ENCODE results near the gene GNAO1. TPM values are rescaled to one million over a fixed set of nuclear protein-coding genes. Genes with fewer than 3 reads are reported as not detected.

Gene GNAO1
- total RNA-seq, 4 donors from 2014 or later: 2.7 to 12.9 (median 6.1) TPM

DNA sequence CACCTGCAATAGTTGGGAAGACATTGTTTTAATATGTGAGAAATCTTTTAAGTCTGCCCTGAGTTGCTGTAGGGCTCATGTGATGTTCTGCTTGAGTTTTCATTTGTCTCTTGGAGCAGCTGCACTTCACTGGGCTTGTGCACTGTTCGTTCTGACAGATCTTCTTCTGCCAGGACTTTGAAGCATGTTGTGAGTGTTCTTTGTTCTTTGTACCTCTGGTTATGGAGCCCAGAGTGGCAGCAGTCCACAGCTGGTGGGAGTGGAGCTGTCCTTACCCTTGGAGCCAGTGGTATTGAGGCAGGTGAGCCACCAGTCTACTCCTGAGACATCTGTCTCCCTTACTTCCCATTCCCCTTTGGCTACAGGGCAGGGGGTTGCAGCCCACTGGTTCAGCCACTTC lies 64.6 kb downstream of the GNAO1 start:
- TF ChIP-seq, protein P1, sequence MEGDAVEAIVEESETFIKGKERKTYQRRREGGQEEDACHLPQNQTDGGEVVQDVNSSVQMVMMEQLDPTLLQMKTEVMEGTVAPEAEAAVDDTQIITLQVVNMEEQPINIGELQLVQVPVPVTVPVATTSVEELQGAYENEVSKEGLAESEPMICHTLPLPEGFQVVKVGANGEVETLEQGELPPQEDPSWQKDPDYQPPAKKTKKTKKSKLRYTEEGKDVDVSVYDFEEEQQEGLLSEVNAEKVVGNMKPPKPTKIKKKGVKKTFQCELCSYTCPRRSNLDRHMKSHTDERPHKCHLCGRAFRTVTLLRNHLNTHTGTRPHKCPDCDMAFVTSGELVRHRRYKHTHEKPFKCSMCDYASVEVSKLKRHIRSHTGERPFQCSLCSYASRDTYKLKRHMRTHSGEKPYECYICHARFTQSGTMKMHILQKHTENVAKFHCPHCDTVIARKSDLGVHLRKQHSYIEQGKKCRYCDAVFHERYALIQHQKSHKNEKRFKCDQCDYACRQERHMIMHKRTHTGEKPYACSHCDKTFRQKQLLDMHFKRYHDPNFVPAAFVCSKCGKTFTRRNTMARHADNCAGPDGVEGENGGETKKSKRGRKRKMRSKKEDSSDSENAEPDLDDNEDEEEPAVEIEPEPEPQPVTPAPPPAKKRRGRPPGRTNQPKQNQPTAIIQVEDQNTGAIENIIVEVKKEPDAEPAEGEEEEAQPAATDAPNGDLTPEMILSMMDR (IDR thresholded peaks at IDR 0.05): no peak
- TF ChIP-seq EP300 (IDR thresholded peaks at IDR 0.05) (no peak), POLR2A (IDR thresholded peaks at IDR 0.05) (no peak)
- no peak for DNase-seq (ENCODE audit: low spot score in 2 of 2)
- H3K27ac ChIP-seq: no peak overlapping the region
- no peaks in the 10 kb centered on the region for H3K27me3 ChIP-seq
- H3K9me3 ChIP-seq: no peaks in the 10 kb centered on the region
- H3K36me3 ChIP-seq: no peaks in the 10 kb centered on the region
- no peak overlapping the region for H3K4me3 ChIP-seq
- peaks cover 0 to 15% (median 0%) of the 10 kb centered on the region in 4 donors for H3K4me1 ChIP-seq
- 56 to 70% methylated on average over 1 of the region's 1 CpG for WGBS, 2 donors

DNA sequence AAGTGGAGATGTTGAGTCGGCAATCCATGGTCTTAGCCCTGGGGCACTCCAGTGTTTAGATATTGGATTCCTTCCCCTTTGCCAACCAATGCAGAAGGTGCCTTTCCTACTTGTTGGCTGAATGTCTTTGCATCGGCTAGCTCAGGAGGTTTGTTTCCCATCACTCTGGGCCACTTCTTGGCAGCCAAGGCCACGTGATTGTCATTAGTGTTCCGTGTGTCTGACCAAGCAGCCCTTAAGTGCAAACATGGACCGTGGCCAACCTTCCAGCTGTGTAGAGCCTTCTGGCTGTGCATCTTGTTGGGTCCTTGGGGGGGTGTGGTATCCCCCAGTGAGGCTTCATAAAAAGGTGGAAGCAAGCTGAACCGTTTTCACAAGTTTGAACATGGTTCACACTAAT lies 66.0 kb downstream of the GNAO1 start:
- H3K4me1 ChIP-seq: peaks cover 0 to 15% (median 0%) of the 10 kb centered on the region in 4 donors
- H3K27me3 ChIP-seq: no peaks in the 10 kb centered on the region
- peak; percentile 24 to 47 for DNase-seq (ENCODE audit: low spot score in 2 of 2)
- no peak overlapping the region for H3K4me3 ChIP-seq
- no peaks in the 10 kb centered on the region for H3K36me3 ChIP-seq
- TF ChIP-seq, protein P1 (IDR thresholded peaks at IDR 0.05): no peak
- TF ChIP-seq POLR2A (IDR thresholded peaks at IDR 0.05) (no peak), EP300 (IDR thresholded peaks at IDR 0.05) (no peak)
- H3K9me3 ChIP-seq: no peaks in the 10 kb centered on the region
- 46 to 61% methylated on average over 6 of the region's 6 CpGs for WGBS, 2 donors
- H3K27ac ChIP-seq: no peak overlapping the region

DNA sequence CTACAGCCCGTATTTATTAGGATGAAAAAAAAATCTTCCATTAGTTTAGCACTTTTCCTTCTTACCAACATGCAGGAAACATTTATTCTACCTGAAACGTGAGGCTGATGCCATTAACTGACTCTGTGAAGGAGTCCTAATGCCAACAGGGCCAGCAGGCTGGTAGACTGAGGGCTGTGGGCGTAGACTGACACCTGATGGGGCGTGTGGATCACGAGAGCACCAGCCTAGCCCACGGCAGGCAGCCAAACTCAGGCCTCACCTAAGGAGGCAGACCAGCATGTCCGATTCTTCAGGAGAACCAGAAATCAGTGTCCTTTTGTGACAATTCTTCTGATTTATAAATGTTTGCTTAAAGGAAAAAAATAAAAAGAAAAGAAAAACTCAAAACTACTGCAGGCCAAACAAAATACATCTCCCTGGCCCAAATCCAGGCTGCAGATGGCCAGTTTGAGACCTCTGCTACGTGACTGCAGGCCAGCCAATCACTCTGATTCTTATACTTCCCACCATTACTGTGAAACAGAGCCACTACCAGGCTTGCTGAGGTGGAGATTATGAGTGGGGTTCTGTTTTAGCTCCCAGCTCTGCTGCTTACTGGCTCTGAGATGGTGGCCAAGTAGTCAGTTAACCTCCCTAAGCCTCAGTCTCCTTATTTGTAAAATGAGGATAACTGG lies 66.5 kb downstream of the GNAO1 start:
- 44 to 66% methylated on average over 8 of the region's 8 CpGs for WGBS, 2 donors
- Histone ChIP-seq H3K9me3 (no peaks in the 10 kb centered on the region), H3K4me3 (no peak overlapping the region), H3K36me3 (no peaks in the 10 kb centered on the region), H3K4me1 (peaks cover 0 to 15% (median 0%) of the 10 kb centered on the region in 4 donors), H3K27ac (peak overlapping the region in 2 of 4 donors; percentile 63 to 64), H3K27me3 (no peaks in the 10 kb centered on the region)
- peak in 1 of 2 donors; percentile 43 for DNase-seq (ENCODE audit: low spot score in 2 of 2)
- TF ChIP-seq EP300 (IDR thresholded peaks at IDR 0.05) (no peak), POLR2A (IDR thresholded peaks at IDR 0.05) (no peak)
- TF ChIP-seq, protein P1 (IDR thresholded peaks at IDR 0.05): no peak

GRCh38 chr16:56258508-56259424 lies 67.5 kb downstream of the GNAO1 start:
- TF ChIP-seq POLR2A (IDR thresholded peaks at IDR 0.05) (no peak), EP300 (IDR thresholded peaks at IDR 0.05) (peak in 1 of 2 donors; percentile 56)
- TF ChIP-seq, protein P1 (IDR thresholded peaks at IDR 0.05): no peak
- no peaks in the 10 kb centered on the region for H3K36me3 ChIP-seq
- H3K9me3 ChIP-seq: no peaks in the 10 kb centered on the region
- H3K4me1 ChIP-seq: peaks cover 0 to 15% (median 0%) of the 10 kb centered on the region in 4 donors
- H3K27me3 ChIP-seq: no peaks in the 10 kb centered on the region
- 81 to 83% methylated on average over 8 of the region's 8 CpGs for WGBS, 2 donors
- DNase-seq (ENCODE audit: low spot score in 2 of 2): no peak
- no peak overlapping the region for H3K4me3 ChIP-seq
- peak overlapping the region in 2 of 4 donors; percentile 63 to 64 for H3K27ac ChIP-seq

GRCh38 chr16:56259425-56259779 lies 68.1 kb downstream of the GNAO1 start:
- DNase-seq (ENCODE audit: low spot score in 2 of 2): no peak
- Histone ChIP-seq H3K4me1 (peaks cover 0 to 21% (median 0%) of the 10 kb centered on the region in 4 donors), H3K36me3 (no peaks in the 10 kb centered on the region), H3K27ac (peak overlapping the region in 1 of 4 donors; percentile 53), H3K9me3 (no peaks in the 10 kb centered on the region), H3K27me3 (no peaks in the 10 kb centered on the region), H3K4me3 (no peak overlapping the region)
- 72 to 79% methylated on average over 4 of the region's 4 CpGs for WGBS, 2 donors
- TF ChIP-seq EP300 (IDR thresholded peaks at IDR 0.05) (no peak), POLR2A (IDR thresholded peaks at IDR 0.05) (no peak)
- TF ChIP-seq, protein P1 (IDR thresholded peaks at IDR 0.05): no peak
